Cortex of kidney (tissue), 1 donor: ENCODE results near the gene NELL1.

ENCODE experiments used
- DNase-seq: peaks from one replicate; lab custom pipeline; 2025; lab: John Stamatoyannopoulos, UW

The NELL1 gene

DNA sequence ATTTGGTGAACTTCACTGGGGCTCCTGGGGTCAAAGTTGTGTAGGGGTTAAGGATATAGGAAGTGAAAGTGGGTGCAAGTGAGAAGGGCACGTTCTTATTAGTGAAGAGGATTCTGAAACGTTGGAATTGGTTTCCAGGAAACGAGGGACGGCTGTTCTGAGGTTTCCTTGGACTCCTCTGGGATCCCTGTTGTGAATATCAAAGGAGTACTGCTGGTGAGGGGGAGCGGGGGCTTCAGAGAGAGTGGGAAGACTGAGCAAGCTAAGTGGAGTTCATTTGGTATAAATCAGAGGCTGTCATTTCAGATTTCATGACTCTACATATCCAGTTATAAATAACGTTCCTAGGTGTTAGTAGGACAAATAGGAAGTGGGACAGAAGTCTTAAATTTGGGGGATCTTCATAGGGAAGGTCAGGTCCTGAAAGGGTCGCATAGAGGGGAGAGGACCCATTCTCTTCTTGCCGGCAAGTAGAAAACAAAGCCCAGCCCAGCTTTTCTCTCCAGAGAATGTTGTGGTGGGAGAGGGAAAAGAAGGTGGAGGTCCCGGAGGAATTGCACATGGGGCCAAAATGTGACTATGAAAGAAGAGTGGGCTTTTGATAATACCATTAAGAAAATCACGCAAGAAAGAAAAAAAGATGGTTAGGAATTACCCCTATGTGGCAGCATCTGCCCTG is 1.1 kb upstream of the NELL1 start:
- no peak for DNase-seq

DNA sequence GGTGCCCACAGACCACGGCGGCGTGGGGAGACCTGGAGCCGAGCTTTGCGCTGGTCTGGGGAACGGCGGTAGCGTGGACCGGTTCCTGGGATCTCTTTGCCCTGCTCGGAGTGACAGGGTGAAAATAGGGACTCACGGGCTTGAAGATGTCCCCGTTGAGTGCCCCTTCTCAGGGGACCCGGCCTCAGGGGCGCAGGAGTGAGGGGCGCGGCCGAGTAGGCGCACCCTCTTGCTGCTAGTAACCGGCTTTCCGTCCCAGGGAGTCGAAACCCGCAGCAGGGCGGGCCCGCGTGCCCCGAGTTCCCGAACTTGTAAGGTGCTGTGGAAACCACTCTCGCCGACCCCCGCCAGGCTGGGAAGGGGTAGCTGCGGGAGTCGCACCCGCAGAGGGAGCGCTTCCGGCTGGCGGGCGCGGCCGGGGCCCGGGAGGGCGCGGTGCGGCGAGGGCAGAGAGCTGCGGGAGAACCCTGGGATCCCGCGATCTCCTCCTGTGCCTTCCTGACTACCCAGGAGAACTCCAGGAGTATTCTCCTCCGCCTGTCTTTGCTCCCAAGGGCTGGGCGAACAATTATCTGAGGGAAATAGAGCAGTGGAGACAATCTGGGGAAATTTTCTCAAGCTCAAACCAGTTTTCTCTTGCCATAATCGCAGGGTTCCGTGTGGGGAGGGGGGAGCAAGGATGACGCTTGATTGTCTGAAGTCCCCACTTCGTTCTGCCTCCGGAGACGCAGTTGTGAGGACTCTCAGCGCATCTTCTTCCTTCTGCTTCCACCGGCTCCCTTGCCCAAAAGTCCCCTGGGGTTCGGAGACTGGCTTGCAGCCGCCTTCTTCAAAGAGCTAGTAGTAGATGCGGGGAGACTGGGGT is 666 bp downstream of the NELL1 start:
- no peak for DNase-seq

- no peak for DNase-seq
These were observed 1.6 kb downstream of the NELL1 start for GRCh38 chr11:20670932-20671403.

- DNase-seq, result no peak
These were observed 2.6 kb downstream of the NELL1 start for GRCh38 chr11:20671856-20672546.

GRCh38 chr11:20672575-20672974 is 3.2 kb downstream of the NELL1 start:
- no peak for DNase-seq

DNA sequence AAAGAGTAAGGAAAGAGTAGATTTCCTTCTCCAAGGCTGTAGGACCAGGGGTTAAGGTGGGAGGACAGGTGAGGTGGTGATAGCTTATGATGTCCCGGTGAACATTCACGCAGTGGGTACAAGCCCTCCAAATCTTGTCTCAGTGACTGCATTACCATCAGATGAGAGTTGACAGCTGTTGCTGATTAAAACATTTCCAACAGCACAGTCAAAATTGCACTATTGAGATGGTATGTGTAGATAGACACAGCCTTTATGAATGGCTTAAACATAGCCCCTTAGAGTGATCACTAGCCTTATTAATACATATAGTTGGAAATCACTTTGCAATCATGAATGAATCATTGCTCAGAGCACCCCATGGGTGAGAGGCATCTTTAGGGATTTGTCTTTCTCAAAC is 7.3 kb downstream of the NELL1 start:
- DNase-seq, result no peak

DNA sequence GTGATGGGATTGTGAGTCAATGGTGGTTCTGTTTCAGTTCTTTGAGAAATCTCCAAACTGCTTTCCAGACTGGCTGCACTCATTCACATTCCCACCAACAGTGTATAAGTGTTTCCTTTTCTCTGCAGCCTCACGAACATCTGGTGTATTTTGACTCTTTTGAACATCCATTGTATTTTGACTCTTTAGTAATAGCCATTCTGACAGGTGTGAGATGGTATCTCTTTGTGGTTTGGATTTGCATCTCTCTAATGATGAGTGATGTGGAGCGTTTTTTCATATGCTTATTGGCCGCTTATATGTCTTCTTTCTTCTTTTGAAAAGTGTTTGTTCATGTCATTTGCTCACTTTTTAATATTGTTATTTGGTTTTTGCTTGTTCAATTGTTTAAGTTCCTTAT is 19.4 kb downstream of the NELL1 start:
- DNase-seq, result no peak

DNA sequence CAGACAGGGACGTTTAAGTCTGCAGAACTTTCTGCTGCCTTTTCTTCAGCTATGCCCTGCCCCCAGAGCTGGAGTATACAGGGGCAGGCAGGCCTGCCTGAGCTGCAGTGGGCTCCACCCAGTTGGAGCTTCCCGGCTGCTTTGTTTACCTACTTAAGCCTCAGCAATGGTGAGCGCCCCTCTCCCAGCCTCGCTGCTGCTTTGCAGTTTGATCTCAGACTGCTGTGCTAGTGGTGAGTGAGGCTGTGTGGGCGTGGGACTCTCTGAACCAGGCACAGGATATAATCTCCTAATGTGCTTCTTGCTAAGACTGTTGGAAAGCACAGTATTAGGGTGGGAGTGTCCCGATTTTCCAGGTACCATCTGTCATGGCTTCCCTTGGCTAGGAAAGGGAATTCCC is 38.5 kb downstream of the NELL1 start:
- no peak for DNase-seq

DNA sequence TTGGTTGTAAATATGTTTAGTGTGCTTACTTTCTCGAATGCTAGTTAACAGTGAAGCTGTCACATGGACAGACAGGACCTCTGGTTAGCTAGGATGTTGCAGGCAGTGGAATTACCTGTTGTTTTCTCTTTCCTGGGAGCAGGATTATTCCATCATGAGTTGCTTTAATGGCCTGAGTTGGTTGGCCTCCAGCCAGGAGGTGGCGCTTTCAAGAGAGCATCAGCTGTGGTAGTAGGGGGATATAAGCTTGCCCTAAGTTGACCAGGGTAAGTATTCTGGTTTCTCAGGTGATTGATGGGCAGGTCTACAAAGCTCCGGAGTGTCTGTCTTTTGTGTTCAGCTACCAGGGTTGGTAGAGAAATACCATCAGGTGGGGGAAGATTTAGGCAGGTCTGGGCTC is 43.5 kb downstream of the NELL1 start:
- DNase-seq, result no peak

DNA sequence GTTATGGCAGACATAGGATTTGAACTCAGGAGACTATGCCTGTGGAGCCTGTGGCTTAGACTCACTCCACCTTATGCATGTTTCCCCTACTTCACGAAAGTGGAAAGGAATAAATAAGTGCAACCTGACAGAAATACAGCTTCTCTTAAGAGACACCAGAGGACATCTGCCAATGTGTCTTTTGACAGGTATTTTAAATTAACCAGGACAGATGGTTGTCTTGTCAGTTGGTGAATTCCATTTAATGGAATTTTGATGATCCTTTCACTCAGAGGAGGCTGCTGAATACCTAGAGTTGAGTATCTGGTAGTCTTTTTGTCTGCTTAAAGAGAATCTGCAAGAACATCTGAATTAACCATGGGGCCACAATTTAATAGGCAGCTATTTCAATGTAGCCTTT is 46.1 kb downstream of the NELL1 start:
- DNase-seq, result no peak

GRCh38 chr11:20715931-20716330 is 46.5 kb downstream of the NELL1 start:
- DNase-seq, result no peak

DNA sequence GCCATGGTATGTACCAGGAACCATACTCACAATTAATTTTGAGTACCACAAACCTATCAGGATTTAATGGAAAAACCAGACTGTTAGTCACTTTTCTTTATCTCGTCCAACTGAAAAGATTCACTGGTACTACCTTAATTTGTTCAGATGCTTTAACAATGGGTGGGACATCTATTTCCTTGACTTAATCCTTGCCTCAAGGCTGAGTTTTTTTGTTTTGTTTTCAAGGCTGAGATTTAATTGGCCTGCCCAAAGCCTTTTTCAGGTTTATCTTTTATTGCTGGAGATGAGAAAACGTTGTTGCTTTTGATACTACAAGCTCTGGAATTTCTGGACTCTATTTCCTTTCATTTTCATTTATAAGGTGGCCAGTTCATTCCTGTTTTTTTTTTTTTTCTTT is 50.4 kb downstream of the NELL1 start:
- no peak for DNase-seq

DNA sequence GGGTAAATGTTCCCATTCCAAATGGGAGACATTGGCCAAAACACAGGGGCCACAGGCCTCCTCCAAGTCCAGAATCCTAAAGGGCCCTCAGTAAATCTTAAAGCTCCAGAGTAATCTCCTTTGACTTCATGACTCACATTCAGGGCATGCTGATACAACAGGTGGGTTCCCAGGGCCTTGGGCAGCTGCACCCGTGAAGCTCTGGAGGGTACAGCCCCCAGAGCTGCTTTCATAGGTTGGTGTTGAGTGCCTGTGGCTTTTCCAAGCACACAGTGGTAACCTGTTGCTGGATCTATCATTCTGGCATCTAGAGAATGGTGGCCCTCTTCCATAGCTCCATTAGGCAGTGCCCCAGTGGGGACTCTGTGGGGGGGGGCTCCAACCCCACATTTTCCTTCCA is 54.0 kb downstream of the NELL1 start:
- DNase-seq, result no peak

DNA sequence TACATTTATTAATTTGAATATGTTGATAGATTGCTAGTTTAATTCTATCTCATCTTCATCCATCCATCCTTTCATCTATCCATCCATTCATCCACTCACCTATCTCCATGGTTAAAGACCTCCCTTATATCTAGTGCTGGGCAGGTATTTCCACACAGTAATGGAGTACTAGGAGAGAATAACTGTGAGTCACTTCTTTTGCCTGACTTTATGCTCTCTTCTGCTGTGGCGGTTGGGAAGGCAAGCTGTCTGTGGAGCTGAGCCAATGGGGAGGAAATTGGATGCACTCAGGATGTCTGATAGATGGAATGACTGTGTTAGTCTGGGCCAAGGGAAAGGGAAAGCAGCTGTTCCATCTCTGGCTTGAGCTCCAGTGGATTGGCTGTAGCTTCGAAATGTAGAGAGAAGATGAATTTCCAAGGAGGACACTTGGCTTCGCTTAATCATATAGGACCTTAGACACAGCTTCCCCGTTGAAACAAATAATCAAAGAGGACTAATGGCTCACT is 60.3 kb downstream of the NELL1 start:
- DNase-seq, result no peak

DNA sequence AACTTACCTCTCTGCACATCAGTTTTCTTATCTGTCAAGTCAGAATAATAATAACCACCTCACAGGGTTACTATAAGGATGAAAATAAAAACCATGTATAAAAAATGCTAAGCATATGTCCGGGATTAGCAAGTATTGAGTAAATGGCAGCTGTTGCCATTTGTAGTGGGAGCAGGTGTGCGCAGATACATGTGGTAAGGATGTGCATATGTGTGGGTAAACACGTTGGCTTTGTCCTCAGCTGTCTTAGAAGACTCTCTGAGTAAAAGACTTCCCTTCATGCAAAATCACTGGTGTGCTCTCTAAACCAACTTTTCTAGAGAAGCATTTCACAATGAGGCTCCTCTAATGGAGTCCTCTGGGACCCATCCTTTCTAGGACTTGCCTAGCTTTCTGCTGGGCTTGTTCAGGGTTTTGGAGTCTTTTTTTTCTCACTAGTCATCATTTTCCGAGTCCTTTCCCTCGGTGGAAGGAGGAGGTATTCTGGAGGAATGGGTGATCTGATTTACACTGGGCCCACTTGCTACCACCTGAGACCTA is 62.4 kb downstream of the NELL1 start:
- DNase-seq, result no peak

GRCh38 chr11:20739107-20739506 is 69.7 kb downstream of the NELL1 start:
- DNase-seq, result no peak

GRCh38 chr11:20739577-20739976 is 70.2 kb downstream of the NELL1 start:
- no peak for DNase-seq

DNA sequence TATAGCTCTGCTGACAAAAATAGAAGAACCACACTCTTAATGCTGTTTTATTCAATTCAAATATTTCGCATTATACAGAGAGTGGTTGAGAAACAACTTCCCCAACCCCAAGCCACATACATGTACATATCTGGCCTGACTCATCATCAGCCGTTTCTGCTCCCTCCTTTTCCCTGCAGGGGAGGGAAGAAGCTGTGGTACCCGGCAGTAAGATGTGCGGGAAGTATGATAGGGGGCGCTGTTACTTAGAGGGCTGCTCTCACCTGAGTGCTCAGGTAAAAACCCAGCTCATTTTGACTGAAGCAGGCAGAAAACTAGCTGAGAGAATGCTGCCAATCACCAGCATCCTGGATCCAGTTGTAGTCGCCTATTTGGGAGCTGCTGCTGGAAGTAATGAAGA is 85.5 kb downstream of the NELL1 start:
- DNase-seq, result no peak

GRCh38 chr11:20759541-20759940 is 90.2 kb downstream of the NELL1 start:
- no peak for DNase-seq

DNA sequence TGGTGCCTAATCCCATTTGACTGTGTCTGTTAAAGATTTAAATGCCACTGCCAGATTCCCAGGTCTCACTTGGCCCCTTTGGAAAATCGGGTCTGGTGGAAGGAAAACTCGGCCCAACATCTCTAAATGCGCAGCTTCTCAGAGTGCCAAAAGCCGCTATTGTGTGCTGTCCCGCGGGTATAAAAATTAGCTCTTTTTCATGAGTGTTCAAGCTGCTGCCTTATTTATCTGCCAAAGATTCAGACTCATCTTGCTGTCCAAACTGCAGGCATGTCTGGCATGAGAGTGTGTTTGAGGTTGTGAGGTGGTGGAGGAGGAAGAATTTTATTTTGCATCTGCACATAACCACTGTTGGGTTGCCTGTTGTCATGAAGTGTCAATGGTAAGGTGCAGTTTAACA is 91.4 kb downstream of the NELL1 start:
- no peak for DNase-seq

DNA sequence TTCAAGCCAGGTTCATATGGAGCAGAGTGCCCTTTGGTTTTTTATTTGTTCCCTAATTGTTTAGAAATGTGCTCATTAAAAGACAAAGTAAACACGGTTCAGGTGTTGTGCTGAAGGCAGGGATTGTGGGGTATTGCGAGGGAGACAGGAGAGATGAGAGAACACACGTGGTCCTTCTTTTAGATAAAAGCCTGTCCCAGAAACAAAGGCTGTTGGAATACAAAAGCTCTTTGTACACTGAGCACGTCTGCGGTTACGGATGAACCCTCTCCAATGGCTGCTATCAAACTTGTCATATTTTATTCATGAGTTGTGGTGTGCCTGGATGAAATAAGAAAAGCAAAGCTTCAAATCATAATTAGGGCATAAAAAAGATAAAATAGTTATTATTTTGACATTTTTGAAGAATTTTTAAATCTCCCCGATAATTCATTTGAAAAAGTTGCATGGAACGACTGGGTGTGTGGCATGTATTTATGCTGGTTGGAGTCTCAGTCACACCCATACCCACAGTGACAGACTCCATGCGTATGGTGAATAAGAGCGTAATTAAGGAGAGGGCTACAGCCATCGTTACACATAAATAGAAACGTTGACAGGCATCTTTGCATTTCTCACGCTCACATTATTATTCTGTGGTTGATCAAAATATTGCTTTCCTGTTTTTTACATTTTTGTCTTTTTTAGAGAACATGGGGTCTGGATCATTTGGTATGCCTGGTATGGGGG is 92.9 kb downstream of the NELL1 start:
- DNase-seq, result no peak

GRCh38 chr11:20762980-20763379 is 93.6 kb downstream of the NELL1 start:
- DNase-seq, result no peak
